ENCODE results near the gene ADAMTS3.

DNA sequence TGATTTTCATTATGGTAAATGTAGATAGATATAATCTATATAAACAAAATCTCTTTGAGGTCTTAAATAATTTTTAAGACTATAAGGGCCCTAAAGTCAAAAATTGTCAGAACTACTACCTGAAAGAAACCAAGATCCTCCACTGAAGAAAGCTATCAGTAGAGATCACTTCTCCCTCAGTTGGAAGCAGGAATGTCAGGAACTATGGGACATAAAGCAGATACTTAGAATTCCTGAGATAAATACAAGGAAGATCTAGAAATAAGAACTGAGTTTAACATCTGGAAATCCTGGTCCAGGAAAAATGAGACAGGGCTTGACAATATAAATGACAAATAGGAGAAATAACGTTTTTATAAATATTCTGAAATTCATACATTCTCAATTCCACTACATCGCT is 97.2 kb downstream of the ADAMTS3 start:
- TF ChIP-seq EGR1 (IDR thresholded peaks at IDR 0.05): no peak
- no peak for TF ChIP-seq YY1 (IDR thresholded peaks at IDR 0.05; ENCODE audit: low read depth)
- TF ChIP-seq TAF1 (IDR thresholded peaks at IDR 0.05; ENCODE audit: low read depth): no peak
- no peak for TF ChIP-seq REST (IDR thresholded peaks at IDR 0.05; ENCODE audit: low read depth)
- TF ChIP-seq, protein P1, sequence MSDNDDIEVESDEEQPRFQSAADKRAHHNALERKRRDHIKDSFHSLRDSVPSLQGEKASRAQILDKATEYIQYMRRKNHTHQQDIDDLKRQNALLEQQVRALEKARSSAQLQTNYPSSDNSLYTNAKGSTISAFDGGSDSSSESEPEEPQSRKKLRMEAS (IDR thresholded peaks at IDR 0.05): no peak
- no peak for TF ChIP-seq TCF12 (IDR thresholded peaks at IDR 0.05; ENCODE audit: low read depth)
- TF ChIP-seq RAD21 (IDR thresholded peaks at IDR 0.05; ENCODE audit: low read depth): no peak
- no peak for TF ChIP-seq EP300 (IDR thresholded peaks at IDR 0.05; ENCODE audit: borderline replicate concordance)
- TF ChIP-seq FOXM1 (IDR thresholded peaks at IDR 0.05; ENCODE audit: borderline replicate concordance, low read depth): no peak
- no peak for TF ChIP-seq ZBTB7A (IDR thresholded peaks at IDR 0.05; ENCODE audit: low read depth)
- TF ChIP-seq, protein P2, sequence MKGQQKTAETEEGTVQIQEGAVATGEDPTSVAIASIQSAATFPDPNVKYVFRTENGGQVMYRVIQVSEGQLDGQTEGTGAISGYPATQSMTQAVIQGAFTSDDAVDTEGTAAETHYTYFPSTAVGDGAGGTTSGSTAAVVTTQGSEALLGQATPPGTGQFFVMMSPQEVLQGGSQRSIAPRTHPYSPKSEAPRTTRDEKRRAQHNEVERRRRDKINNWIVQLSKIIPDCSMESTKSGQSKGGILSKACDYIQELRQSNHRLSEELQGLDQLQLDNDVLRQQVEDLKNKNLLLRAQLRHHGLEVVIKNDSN (IDR thresholded peaks at IDR 0.05): no peak
- no peak for TF ChIP-seq TEAD4 (IDR thresholded peaks at IDR 0.05)
